T-helper 2 cell treated with Interferon-gamma antibody and Interleukin-4, amounts not matched to agents 5 μg/mL and 100 μg/mL, for 36 hours (primary cell): Measurements from ENCODE around the gene OMA1.
A peak's percentile ranks its signal among the peaks of the same experiment; 100 is the strongest.
"Not testable (repeated sequence)": the region's sequence is repeated elsewhere in the genome, so short reads cannot be mapped to it uniquely, and the experiment has no call there.

Experiments used
- DNase-seq: peaks from one replicate; pipeline ENCODE4 v3.0.0; 2021; ENCODE audit warnings: low spot score
- H3K27ac Mint-ChIP-seq: one replicate; pipeline ENCODE4 v1.8.0; 2021; ENCODE audit warnings: mild to moderate bottlenecking, mixed read lengths
- H3K27me3 Mint-ChIP-seq: one replicate; pipeline ENCODE4 v1.8.0; 2021; ENCODE audit warnings: low read depth, mixed read lengths
- H3K36me3 Mint-ChIP-seq: one replicate; pipeline ENCODE4 v1.8.0; 2021; ENCODE audit warnings: low read depth, mixed read lengths
- H3K4me1 Mint-ChIP-seq: one replicate; pipeline ENCODE4 v1.8.0; 2021; ENCODE audit warnings: low read depth, mixed read lengths
- H3K4me3 Mint-ChIP-seq: one replicate; pipeline ENCODE4 v1.8.0; 2022; ENCODE audit warnings: mild to moderate bottlenecking, moderate library complexity, mixed read lengths
- H3K9me3 Mint-ChIP-seq: one replicate; pipeline ENCODE4 v1.8.0; 2021; ENCODE audit warnings: mixed read lengths

The OMA1 gene

DNA sequence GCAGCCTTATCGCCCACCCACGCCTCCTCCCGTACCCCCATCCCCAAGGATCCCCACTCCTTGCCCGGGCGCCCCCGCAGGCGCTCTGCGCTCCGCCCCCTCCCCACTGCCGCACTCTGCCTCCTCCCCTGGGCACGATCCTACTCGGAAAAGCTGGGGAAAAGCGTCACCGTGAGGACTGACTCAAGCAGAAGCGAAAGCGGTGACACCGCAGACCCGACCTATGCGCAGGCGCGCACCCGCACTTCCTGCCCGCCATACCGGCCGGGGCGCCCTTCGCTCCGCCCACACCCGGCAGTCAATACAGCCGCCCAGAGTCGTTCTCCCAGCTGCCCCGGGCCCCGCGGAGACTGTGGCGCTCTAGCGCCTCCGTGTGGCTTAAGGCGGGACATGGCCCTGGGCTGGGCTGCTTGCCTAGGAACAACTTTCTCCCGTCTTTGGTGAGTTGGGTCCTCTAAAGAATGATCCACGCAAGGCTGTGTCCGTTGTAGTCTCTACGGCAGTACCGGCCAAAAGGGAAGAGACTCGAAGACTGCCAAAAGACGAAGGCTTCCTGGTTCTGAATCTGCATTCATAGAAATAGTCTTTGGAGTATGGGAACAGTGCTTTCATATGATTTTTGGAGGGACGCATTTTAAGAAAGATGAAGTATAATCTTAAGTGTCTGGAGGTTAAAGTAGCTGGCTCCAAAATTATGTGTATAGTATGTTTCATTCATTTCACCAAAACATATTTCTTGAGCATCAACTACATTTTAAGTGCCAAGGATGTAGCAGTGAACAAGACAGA is at the start of gene OMA1:
Gene OMA1 (minus strand): TSS at position 207 of the 789 bp plus-strand sequence. CDS start 7,432 bp downstream, outside the sequence.
- DNase-seq = peak; percentile 99
- peaks cover 14% of the 10 kb centered on the region for H3K27me3 Mint-ChIP-seq
- no peaks in the 10 kb centered on the region for H3K36me3 Mint-ChIP-seq
- H3K4me3 Mint-ChIP-seq = peak within 1 kb of the TSS; percentile 85
- peaks cover 20% of the 10 kb centered on the region for H3K4me1 Mint-ChIP-seq
- no peaks in the 10 kb centered on the region for H3K9me3 Mint-ChIP-seq
- H3K27ac Mint-ChIP-seq = peak within 1 kb of the TSS; percentile 98

GRCh38 chr1:58594546-58594945 is 48.0 kb upstream of the OMA1 start:
- Mint-ChIP-seq H3K4me1 (peaks cover 4% of the 10 kb centered on the region), H3K27ac (no peak overlapping the region), H3K4me3 (no peak overlapping the region), H3K9me3 (no peaks in the 10 kb centered on the region), H3K27me3 (peaks cover 48% of the 10 kb centered on the region), H3K36me3 (no peaks in the 10 kb centered on the region)
- DNase-seq = no peak

GRCh38 chr1:58592522-58593134 is 46.1 kb upstream of the OMA1 start:
- H3K27ac Mint-ChIP-seq = no peak overlapping the region
- no peaks in the 10 kb centered on the region for H3K36me3 Mint-ChIP-seq
- H3K4me3 Mint-ChIP-seq = no peak overlapping the region
- H3K4me1 Mint-ChIP-seq = peaks cover 1% of the 10 kb centered on the region
- no peaks in the 10 kb centered on the region for H3K9me3 Mint-ChIP-seq
- peaks cover 42% of the 10 kb centered on the region for H3K27me3 Mint-ChIP-seq
- DNase-seq = no peak

DNA sequence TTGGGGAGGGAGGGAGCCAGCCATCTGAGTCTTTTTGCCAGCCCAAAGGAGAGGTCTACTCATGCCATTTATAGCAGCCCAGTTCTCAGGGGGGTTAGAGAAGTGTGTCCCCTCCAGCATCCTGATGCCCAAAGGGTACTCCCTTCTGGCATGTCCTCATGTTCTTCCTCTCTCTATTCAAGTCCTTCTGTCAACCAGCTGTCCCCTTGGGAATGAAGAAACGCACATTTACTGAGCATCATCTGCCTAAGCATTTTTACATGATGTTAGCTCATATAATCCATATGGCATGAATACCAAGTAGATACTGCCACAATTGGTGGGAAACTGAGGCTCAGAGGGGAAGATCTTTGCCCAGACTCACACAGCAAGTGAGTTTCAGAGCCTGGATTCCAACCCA is 45.3 kb upstream of the OMA1 start:
- Mint-ChIP-seq H3K36me3 (no peaks in the 10 kb centered on the region), H3K27me3 (peaks cover 40% of the 10 kb centered on the region), H3K4me3 (no peak overlapping the region), H3K4me1 (no peaks in the 10 kb centered on the region), H3K9me3 (no peaks in the 10 kb centered on the region), H3K27ac (no peak overlapping the region)
- no peak for DNase-seq

- Mint-ChIP-seq H3K27me3 (peaks cover 48% of the 10 kb centered on the region), H3K27ac (no peak overlapping the region)
Observed at GRCh38 chr1:58590019-58590418, 43.5 kb upstream of the OMA1 start.

DNA sequence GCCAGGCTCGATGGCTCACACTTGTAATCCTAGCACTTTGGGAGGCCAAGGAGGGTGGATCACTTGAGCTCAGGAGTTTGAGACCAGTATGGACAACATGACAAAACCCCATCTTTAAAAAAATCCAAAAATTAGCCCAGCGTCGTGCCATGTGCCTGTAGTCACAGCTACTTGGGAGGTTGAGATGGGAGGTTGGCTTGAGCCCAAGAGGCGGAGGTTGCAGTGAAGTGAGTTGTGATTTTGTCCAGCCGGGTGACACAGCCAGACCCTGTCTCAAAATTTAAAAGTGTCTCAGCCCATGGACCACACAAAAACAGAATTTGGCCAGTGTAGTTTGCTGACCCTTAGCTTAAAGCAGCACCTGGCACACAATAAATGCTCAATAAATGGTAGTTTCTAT is 41.9 kb upstream of the OMA1 start:
- H3K4me1 Mint-ChIP-seq = peaks cover 18% of the 10 kb centered on the region
- no peak overlapping the region for H3K4me3 Mint-ChIP-seq
- peaks cover 50% of the 10 kb centered on the region for H3K27me3 Mint-ChIP-seq
- no peaks in the 10 kb centered on the region for H3K9me3 Mint-ChIP-seq
- no peak overlapping the region for H3K27ac Mint-ChIP-seq
- H3K36me3 Mint-ChIP-seq = no peaks in the 10 kb centered on the region
- DNase-seq = no peak

More at GRCh38 chr1:58590019-58590418, 43.5 kb upstream of the OMA1 start:
- Mint-ChIP-seq H3K4me3 (no peak overlapping the region), H3K9me3 (no peaks in the 10 kb centered on the region), H3K36me3 (no peaks in the 10 kb centered on the region), H3K4me1 (peaks cover 7% of the 10 kb centered on the region)
- DNase-seq = no peak

GRCh38 chr1:58587667-58588066 is 41.1 kb upstream of the OMA1 start:
- H3K36me3 Mint-ChIP-seq = no peaks in the 10 kb centered on the region
- no peak for DNase-seq
- no peak overlapping the region for H3K27ac Mint-ChIP-seq
- H3K4me1 Mint-ChIP-seq = peaks cover 18% of the 10 kb centered on the region
- no peak overlapping the region for H3K4me3 Mint-ChIP-seq
- peaks cover 46% of the 10 kb centered on the region for H3K27me3 Mint-ChIP-seq
- no peaks in the 10 kb centered on the region for H3K9me3 Mint-ChIP-seq

- H3K4me3 Mint-ChIP-seq = no peak overlapping the region
- peaks cover 41% of the 10 kb centered on the region for H3K27me3 Mint-ChIP-seq
Observed at GRCh38 chr1:58586271-58586670, 39.7 kb upstream of the OMA1 start.

DNA sequence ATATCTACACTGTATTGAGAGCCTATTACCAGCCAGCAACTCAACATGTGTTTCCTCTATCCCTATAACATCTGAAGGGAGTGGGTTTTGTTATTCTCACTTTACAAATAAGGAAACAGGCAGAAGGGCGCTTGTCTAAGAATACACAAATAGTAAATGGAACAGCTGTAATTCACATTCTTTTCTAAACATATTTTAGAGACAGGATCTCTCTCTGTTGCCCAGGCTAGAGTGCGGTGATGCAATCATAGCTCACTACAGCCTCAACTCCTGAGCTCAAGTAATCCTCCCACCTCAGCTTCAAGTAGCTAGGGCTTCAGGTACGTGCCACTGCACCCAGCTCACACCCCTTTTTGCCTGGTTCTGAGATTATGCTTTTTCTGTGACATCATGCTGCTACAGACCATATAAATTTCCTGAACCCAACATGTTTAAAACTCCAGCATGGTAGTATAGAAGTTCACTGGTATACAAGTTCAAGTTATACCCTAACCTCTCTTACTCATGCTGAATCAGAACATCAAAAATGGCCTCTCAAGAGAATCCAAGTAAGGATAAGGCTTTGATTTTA is 39.1 kb upstream of the OMA1 start:
- H3K27me3 Mint-ChIP-seq = peaks cover 39% of the 10 kb centered on the region
- peaks cover 18% of the 10 kb centered on the region for H3K4me1 Mint-ChIP-seq
- H3K27ac Mint-ChIP-seq = no peak overlapping the region
- H3K4me3 Mint-ChIP-seq = no peak overlapping the region
- no peaks in the 10 kb centered on the region for H3K9me3 Mint-ChIP-seq
- H3K36me3 Mint-ChIP-seq = no peaks in the 10 kb centered on the region
- DNase-seq = no peak

More at GRCh38 chr1:58586271-58586670, 39.7 kb upstream of the OMA1 start:
- Mint-ChIP-seq H3K27ac (no peak overlapping the region), H3K36me3 (no peaks in the 10 kb centered on the region), H3K4me1 (peaks cover 18% of the 10 kb centered on the region), H3K9me3 (no peaks in the 10 kb centered on the region)
- DNase-seq = no peak

DNA sequence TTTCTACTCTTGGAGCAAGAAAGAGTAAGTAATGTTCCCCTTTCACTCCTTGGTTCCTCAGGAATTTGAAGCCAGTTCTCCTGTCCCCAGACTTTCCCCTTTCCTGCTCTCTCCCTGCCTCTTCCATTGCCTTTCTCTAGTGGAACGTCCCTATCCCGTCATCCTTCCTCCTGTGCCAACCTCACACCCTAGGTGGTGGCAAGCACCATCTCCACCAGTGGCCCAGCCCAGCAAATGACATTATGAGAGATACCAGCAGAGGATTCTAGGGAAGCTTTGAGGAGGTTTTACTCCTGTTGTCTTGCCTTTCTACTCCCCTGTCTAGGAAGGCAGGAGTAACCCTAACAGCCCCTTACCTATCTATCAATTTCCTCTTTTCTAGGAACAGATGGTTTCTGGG is 38.6 kb upstream of the OMA1 start:
- Mint-ChIP-seq H3K27me3 (peaks cover 36% of the 10 kb centered on the region), H3K4me1 (peaks cover 18% of the 10 kb centered on the region), H3K36me3 (no peaks in the 10 kb centered on the region), H3K9me3 (no peaks in the 10 kb centered on the region), H3K4me3 (no peak overlapping the region), H3K27ac (no peak overlapping the region)
- no peak for DNase-seq

DNA sequence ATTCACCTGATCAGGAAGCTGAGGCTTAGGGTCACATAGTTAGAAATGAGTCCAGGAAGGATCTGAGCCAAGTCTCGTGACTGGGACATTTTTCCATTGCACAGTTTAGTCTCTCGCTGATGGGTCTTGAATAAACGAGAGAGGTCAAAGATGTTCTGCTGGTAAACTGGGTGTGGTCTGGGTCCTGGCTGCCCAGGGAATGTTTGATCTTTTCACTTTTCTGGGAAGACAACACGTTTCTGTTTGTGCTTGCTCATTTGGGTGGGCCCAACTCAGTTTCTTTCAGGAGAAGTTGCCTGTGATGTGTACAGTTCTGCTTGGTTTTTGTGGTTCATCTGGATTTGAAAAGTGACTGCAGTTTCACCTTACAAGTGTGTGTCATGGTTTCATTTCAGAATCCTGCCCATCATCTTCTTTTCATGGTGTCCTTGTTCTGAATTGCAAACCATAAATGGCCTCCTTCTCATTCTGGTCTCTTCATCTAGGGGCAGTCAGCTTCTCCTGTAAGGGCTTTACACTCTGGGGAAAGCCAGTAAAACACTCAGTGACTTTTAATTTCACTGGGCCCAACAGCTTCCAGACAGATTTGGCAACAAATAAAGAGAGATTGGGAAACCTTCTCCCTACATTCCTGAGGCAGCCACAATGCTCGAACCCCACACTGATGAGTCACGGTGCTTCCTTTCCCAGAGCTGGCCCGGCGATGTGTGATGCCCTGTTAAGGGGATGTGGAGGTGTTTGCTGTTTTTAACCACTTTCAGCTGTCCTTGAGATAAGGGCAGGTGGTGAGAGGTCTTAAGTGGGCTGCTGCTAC is 37.8 kb upstream of the OMA1 start:
- Mint-ChIP-seq H3K27me3 (peaks cover 38% of the 10 kb centered on the region), H3K9me3 (no peaks in the 10 kb centered on the region), H3K36me3 (no peaks in the 10 kb centered on the region), H3K4me3 (peak overlapping the region; percentile 11), H3K27ac (peak overlapping the region; percentile 12), H3K4me1 (peaks cover 18% of the 10 kb centered on the region)
- DNase-seq = peak; percentile 24

DNA sequence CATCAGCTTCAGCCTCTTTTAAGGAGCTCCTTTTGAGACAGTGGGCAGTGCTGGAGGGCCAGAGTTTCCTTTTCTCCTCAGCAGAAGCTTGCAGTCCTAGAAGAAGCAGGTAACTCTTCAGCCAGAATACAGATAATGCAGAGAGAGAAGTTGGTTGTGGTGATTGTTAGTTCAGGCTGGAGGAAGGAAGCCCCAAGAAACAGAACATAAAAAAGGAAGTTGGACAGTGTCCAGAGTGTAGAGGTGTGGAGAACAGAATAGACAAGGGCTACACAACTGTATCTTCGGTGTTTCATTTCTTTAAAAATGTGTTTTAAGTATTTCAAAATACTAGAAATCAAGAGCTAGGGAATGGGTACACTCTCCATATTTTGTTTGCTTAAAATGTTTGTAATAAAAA is 37.0 kb upstream of the OMA1 start:
- Mint-ChIP-seq H3K4me3 (no peak overlapping the region), H3K9me3 (no peaks in the 10 kb centered on the region), H3K36me3 (no peaks in the 10 kb centered on the region), H3K27me3 (peaks cover 38% of the 10 kb centered on the region), H3K4me1 (peaks cover 18% of the 10 kb centered on the region), H3K27ac (no peak overlapping the region)
- no peak for DNase-seq

DNA sequence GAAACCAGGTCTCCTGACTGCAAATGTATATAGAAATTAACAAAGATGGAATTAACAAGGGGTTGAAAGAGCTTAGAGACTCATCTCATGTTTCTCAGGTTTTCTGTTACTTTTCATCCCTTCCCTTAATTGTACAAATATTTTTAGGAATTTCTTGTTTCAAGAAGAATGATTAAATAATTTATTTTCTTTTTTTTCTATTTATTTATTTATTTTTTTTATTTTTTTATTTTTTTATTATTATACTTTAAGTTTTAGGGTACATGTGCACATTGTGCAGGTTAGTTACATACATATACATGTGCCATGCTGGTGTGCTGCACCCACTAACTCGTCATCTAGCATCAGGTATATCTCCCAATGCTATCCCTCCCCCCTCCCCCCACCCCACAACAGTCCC is 35.6 kb upstream of the OMA1 start:
- not testable (repeated sequence) for DNase-seq, H3K27ac Mint-ChIP-seq, H3K4me3 Mint-ChIP-seq, H3K9me3 Mint-ChIP-seq, H3K36me3 Mint-ChIP-seq
- peaks cover 46% of the 10 kb centered on the region for H3K27me3 Mint-ChIP-seq
- H3K4me1 Mint-ChIP-seq = peaks cover 26% of the 10 kb centered on the region

- no peak overlapping the region for H3K4me3 Mint-ChIP-seq
- no peak for DNase-seq
- no peaks in the 10 kb centered on the region for H3K36me3 Mint-ChIP-seq
- H3K9me3 Mint-ChIP-seq = no peaks in the 10 kb centered on the region
- H3K4me1 Mint-ChIP-seq = peaks cover 26% of the 10 kb centered on the region
- H3K27ac Mint-ChIP-seq = no peak overlapping the region
- H3K27me3 Mint-ChIP-seq = peaks cover 46% of the 10 kb centered on the region
Observed at GRCh38 chr1:58581641-58582040, 35.1 kb upstream of the OMA1 start.
